Activated CD8-positive, alpha-beta memory T cell treated with anti-CD3 and anti-CD28 coated beads, Interleukin-2, amount 50 U/mL, for 1 hour (primary cell): ENCODE measurements around the gene ATF3.

Experiments used
- DNase-seq: peaks from one replicate; pipeline ENCODE4 v3.0.0-alpha.2; 2020; ENCODE audit errors: extremely low read depth

Gene ATF3

DNA sequence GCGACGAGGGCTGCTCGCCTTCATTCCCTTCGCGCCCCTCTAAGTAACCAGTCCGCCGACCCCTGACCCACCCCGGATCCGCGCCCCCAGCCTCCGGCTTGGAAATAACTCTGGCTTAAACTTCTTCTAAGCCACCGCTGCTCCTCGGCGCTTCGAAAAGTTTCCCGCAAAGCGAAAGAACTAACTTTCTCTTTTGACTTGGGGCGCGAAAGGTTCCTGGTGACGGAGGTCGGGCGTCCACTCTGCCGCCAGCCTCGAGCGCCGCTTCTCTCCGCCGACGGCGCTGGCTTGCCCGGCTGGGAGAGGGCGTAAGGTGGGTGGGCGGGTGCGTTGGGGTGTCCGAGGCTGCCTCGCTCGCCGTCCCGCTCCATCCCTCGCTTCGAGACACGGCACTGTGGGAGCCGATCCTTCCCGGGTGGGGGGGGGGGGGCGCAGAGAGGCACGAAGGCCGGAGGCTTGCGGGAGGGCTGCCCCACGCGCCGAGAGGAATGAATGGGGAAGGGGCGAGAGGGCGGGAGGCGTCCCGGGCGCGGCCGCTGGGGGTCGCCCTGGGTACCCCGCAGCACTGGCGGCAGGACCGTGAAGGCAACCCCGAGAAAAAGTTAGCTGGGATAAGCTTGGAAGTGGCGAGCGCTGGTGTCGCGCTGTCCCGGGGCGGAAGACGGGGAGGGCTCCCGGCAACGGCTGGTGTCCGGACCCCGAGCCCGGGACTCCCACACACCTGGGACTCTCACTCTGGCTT lies 569 bp downstream of the ATF3 start:
- DNase-seq = no peak

DNA sequence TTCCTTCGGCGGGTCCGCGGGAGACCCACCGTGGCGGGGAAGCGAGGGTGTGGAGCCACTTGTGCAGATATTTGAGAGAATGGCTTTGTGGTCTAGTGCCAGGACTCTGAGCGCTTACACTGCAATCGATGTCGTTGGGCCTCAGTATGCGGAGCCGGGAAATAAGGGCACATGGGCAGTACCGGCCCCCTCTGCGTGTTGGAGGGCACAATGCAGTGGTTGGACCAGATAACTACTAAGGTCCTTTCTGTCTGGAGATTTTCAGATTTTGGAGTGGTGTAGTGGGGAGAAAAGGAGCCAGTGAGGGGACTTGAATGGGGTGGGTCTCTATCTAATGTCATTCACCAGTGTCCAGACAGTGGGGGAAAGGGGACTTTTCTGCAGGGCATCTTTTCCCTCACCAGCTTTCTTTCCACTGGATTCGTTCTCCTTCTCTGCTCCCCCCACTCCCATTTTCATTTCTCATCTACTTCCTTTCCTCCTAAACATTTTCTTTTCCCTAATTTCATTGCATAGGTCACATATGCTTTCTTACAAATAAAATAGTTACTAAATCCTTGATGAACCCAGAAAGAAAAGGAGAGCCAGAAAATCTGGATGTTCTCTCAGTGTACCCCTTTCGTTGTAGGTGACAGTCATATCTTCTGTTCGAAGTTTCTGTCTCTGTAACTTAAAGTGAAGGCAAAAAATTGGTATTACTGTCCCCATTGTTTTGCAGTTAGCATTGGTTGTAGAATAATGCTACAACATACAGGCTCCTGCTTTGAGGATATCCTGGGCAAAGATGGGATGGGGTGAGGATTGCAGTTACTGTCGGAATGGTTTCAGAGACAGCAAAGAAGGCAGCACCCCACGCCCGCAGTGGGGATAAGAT lies 1.4 kb downstream of the ATF3 start:
- DNase-seq = no peak

DNA sequence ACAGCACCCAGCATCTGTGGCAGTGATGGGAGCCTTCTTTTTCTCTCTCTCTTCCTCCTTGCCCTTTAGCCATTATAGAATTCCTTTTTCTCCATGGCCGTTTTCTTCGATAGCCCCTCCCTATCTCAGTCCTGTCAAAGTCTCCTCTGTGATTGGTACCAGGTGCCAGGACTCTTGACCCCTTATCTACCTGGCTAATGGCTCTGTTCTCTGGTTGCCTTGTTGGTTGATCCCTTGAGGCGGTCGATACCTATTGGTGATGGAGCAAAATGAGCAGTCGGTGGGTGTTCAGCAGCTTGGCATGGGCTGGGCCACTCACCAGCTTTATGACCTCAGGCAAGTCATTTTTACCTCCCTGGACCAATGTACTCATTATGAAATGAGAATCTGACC lies 2.0 kb downstream of the ATF3 start:
- no peak for DNase-seq

DNA sequence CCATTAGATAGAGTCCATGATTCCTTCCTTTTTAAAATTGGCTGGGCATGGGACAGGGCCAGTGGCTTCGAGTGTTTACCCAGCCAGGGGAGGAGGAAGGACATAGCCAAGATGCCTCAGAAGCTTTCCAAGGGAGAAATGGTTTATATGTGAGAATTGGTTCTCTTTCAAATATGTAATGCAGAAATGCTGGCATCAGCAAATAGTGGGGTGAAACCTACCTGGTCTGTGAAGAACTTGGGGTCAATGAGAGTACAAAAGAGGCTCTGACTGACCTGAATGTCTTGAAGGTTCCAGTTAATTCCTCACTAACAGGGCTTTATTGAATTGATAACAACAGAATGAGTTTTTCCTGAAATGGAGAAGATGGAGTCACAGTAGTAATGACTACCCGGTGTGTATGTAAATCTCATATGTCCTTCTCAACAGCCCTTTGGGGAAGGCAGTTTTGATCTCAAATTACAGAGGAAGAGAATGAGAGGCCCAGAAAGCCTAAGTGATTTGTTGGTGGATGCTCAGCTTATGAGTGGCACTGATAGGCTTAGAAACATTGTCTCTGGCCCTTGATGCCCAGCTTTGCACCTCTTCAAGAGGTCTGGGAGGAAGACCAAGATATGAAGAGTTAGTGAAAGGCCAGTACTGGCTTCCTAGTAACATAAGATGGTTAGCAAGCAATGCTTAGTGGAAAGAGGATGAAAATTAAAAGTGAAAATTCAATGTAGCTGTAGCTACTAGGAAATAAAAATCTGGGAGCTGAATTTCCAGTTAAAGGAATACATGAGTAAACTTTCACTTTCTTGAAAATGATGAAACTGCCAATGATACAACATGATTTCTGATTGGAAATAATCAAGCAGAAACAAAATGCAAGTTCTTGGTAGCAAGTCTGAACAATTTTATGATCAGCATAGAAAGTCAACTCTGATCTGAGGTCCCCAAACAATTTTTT lies 2.7 kb downstream of the ATF3 start:
- DNase-seq = no peak

DNA sequence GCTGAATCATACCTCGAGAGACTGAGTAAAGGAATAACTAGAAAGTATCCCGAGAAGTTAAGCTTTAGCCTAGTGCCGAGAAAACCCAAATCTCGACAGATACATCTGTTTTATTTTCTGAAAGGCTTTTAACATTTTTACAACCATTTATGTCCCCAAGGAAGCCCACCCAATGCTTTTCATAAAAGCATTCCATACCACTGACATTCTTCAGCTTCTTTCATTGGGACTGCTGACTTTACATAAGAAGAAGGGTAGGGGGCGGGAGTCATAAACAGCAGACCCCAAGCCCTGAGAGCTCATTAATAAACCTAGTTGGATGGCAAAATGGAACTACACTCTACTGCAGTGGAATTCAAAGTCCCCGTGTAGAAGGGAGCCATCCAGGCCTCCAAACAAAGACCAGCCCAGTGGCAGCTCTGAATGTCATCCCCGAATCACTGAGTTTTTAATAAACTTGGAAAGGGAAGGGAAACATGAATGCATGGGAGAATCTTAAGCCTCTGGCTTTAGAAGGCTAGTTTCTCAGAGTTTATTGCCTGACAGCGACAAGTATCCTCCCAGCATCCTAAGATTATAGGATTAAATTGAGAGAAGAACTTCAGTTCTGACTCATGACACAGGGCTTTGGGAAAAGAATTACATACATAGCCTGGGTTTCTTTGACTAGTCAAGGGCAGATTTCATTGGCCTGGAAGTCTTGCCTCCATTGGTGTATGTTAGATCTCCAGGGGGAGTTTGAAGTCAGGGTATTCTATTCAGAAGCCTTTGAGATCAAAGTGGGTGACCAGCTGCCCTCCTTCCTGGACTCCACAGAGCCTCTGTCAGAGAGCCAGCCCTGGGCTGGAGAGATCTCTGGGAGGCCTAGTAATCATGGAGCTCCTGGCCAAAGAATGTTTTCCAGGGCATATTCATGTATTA lies 3.7 kb downstream of the ATF3 start:
- no peak for DNase-seq

DNA sequence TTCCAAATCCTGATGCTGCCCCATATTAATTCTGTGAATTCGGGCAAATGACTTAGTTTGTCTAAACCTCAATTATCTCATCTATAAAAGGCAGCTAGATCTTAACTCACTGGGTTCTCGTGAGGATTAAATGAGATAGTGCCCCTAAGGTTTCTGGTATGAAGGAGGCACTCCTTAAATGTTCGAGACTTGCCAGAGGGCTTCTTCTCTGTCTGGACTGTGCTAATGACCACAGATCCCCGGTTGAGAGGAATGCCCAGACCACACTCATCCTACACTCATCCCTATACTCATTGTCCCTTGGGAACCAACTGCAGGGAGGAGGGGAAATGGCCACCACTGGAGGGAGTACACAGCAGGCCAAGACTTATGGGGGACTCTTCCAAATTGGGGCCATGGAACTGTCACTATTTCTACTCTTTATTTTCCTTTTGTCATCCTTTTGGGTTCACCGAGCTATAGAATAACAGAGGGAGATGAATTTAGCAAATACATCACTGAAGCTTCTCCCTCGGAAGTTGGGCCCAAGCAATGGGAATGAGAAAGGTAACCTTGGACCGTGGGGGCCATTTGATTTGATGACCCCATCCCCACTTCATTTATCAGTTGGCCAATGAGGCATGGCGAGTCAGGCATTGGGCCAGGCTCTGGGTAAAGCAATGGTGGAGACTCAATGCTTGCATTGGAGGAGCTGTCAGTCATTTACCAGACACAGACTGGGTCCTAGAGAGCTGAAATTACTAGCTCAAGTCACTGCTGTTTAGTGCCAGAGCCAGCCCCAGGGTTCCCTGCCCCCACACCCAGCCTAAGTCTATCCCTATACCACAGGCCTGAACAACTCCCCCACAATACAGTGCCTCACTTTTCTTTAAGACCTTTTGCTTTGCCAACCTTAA lies 5.1 kb downstream of the ATF3 start:
- no peak for DNase-seq

DNA sequence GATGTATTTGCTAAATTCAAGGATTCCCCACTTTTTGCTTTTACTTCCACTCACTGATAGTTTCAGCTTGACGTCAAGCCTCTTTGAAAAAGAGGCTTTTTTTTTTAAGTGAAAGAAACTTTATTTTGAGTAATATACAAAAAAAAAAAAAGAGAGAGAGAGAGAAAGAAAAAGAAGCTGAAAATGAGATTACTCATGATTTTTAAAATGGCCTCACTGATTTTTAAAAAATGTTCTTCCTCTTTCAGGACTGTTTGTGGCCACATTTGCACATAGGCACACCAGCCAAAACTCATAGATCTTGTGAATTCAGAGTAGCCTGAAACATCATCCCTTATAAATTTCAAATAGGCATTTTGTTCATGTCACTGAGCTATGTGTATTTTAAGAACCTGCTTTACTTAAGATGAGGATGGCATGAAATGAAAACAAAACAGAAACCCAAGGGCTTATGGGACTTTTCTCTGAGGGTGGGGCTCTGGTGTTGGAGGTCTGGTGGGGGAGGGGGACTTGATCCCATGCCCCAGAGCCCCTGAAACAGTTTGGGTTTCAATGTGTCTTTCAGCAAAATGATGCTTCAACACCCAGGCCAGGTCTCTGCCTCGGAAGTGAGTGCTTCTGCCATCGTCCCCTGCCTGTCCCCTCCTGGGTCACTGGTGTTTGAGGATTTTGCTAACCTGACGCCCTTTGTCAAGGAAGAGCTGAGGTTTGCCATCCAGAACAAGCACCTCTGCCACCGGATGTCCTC lies 6.1 kb downstream of the ATF3 start:
- no peak for DNase-seq

DNA sequence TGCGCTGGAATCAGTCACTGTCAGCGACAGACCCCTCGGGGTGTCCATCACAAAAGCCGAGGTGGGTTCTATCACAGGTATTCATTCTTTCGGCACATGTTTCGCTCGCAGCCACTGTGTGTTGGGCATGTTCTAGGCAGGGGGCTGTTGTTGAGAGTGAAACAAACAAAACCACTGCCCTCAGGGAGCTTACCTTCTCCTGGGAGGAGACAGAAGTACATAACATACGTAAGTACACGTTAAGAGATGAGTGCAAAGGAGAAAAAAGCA lies 6.6 kb downstream of the ATF3 start:
- no peak for DNase-seq

DNA sequence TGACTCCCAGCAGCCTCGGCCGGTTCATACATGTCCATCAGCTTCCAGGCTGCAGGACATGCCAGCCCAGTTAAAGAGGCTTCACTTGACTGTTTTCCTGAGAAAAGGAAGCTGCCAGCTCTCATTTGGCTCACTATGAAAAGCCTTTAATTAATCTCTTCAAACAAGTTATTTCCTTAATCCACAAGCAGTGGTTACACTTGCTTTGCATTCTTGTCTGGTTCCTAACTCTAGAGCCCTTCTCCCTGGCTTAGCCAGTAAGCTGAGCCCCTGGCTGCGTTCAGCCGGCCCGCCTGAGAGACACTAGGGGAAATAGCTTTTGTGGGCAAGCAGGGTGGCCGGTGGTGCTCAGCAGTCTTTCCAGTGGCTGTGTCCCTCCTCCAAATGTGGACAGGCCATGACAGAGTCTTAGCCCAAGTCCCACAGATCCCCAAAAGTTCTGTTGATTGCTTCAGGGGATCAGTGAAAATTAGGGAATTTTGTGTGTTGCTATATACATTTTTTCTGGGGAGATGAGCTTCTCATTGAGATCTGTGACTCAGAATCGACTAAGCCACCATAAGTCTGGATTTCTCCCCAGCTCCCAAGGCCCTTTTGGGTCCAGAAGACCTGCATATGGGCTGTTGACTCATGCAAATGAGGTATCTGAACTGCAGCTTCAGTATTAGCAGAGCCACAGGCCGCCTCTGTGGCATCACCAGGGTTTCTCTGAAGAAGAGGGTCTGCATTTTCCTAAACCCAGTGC lies 10.1 kb downstream of the ATF3 start:
- no peak for DNase-seq

DNA sequence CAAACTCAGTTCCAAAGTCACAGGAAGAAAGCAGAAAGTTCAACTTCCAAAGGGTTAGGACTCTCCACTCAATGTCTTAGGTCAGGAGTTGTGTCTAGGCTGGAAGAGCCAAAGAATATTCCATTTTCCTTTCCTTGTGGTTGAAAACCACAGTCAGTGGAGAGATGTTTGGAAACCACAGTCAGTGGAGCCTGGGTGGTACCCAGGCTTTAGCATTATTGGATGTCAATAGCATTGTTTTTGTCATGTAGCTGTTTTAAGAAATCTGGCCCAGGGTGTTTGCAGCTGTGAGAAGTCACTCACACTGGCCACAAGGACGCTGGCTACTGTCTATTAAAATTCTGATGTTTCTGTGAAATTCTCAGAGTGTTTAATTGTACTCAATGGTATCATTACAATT lies 11.7 kb downstream of the ATF3 start:
- DNase-seq = no peak

DNA sequence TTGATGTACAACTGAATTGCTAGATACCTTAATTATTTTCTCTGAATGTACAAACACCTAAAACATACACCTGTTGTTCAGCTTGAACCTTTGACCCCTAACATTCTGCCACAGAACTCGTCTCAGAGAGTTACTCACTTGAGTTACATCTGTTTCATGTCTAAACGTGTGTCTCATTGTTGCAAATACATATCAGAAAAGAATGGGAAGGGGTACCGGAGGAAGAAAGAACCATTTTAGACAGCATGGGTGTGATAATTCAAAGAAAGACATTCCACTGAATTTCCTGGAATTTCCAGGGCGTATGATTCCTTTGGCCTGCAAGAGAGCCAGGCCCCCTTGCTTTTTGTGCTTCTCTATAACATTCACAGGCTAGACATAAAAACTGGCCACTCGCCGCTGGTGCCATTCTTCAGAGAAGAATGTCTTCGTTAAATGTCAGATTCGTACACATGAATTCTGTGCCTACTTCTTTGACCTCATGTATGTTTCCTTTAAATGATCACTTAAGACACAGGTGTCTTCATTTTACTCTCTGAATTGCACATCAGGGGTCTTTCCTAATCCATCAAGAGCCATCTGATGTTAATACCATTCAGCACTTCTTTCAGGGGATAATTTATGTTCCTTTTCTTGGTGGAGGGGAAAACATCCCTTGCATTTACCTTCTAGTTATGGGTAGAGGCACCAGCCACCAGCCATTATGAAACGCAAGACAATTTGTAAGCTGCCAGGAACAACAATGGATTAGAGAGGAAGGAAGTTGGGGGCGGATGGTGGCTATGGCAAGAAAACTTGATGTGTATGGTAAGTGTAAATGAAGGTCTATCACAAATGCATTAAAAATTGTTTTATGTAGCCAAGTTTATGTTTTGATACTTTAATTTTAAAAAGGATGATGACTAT lies 12.7 kb downstream of the ATF3 start:
- DNase-seq = no peak

DNA sequence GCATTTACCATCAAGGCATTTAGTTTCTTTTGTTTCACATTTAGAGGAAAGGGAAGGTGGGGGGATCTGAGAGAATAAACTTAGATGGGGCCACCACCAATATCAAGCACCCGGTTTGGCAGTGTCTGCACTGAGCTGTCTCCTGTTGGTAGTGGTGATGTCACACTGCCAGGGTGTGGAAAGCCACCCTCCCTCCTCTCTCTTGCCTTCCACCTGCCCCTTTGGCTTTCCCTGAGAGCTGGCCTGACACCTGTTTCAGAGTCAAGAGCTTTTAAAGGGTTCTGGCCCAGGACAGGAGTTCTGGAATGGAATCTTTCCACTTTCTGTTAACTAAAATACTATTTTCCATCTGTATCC lies 13.4 kb downstream of the ATF3 start:
- DNase-seq = no peak

DNA sequence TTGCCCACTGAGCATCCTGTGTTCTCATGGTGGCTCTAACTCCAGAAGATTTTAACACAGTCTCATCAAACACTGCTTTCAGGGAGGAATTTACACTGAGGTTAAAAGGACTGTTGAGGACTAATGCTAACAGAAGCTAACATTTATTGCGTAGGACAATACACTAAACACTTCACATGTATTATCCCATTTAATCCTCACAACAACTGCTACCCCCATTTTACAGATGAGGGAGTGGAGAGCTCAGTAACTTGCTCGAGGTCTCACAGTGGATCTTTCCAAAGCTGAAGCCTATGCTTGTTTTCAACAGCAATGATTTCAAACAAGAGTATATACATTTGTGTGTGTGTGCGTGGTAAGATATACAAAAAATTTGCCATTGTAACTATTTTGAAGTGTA lies 13.9 kb downstream of the ATF3 start:
- DNase-seq = no peak

DNA sequence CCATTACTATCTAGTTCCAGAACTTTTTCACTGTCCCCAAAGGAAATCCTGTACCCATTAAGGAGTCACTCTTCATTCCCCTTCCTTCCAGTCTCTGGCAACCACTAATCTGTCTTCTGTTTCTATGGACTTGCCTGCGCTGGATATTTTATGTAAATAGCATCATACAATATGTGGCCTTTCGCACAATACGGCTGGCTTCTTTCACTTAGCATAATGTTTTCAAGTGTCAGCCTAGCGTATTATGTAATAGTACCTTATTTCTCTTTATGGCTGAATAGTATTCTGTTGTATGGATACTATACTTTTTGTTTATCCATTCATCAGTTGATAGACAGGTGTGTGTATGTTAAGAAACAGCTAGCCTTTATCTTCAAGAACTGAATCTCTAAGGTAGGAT lies 14.3 kb downstream of the ATF3 start:
- DNase-seq = no peak

DNA sequence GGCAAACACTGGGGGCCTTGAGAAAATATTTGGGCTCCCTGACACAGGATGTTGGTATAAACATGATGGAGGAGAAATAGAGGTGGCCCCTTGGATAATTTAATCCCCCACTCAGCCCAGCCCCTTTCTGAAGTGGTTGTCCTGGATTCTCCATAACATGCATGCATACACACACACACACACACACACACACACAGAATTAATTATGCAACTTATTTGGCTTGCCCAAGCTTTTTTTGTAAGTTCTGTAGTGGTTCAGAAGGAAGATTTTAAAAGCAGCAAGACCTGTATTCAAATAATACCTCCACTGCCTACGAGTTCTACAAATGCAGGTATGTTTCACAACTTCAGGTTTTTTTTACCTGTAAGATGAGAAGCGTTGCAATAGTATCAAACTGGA lies 15.0 kb downstream of the ATF3 start:
- DNase-seq = no peak

DNA sequence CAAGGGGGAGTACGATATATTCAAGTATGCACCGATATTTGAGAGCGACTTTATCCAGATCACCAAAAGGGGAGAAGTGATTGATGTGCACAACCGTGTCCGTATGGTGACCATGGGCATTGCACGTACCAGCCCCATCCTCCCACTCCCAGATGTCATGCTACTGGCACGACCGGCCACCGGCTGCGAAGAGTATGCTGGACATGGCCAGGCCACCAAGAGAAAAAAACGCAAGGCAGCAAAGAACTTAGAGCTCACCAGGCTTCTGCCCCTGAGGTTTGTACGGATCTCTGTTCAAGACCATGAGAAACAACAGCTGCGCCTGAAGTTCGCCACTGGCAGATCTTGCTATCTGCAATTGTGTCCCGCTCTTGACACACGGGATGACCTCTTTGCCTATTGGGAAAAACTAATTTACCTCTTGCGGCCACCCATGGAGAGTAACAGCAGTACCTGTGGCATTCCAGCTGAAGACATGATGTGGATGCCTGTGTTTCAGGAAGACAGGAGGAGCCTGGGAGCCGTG lies 16.5 kb downstream of the ATF3 start:
- no peak for DNase-seq

DNA sequence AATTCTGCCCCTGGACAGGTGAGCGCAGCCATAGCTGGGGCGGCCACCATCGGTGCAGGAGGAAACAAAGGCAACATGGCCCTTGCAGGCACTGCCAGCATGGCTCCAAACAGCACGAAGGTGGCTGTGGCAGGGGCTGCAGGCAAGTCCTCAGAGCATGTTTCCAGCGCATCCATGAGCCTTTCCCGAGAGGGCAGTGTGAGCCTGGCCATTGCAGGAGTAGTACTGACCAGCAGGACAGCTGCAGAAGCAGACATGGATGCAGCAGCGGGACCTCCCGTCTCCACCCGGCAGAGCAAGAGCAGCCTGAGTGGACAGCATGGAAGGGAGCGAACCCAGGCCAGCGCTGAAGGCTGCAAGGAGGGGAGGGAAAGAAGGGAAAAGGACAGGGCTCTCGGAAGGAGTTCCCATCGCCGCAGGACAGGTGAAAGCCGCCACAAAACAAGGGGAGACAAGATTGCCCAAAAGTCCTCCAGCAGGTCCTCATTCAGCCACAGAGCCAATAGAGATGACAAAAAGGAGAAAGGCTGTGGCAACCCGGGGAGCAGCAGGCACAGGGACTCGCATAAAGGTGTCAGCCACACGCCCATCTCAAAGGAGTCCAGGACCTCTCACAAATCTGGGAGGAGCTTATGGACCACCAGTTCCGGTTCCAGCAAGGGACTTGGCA lies 17.4 kb downstream of the ATF3 start:
- no peak for DNase-seq
